Umbilical cord (tissue), 2 donors: Measurements from ENCODE around the gene NUDT16L1. TPM values are rescaled to one million over a fixed set of nuclear protein-coding genes. Genes with fewer than 3 reads are reported as not detected.
A peak's percentile ranks its signal among the peaks of the same experiment; 100 is the strongest.

Source experiments
- DNase-seq: peaks from one replicate; pipeline ENCODE4 v3.0.0-alpha.2; 2015; ENCODE audit warnings: low spot score
- total RNA-seq: library from RNA; depleted of rRNA; stranded (reverse); fragments of >200 nt; gene quantifications from one replicate; pipeline ENCODE4 v1.2.3, GENCODE V29; 2014; ENCODE audit warnings: low replicate concordance; ENCODE audit not compliant: insufficient read depth

NUDT16L1 gene
- total RNA-seq, 1 donor from 2014 or later, result 15.9 TPM

DNA sequence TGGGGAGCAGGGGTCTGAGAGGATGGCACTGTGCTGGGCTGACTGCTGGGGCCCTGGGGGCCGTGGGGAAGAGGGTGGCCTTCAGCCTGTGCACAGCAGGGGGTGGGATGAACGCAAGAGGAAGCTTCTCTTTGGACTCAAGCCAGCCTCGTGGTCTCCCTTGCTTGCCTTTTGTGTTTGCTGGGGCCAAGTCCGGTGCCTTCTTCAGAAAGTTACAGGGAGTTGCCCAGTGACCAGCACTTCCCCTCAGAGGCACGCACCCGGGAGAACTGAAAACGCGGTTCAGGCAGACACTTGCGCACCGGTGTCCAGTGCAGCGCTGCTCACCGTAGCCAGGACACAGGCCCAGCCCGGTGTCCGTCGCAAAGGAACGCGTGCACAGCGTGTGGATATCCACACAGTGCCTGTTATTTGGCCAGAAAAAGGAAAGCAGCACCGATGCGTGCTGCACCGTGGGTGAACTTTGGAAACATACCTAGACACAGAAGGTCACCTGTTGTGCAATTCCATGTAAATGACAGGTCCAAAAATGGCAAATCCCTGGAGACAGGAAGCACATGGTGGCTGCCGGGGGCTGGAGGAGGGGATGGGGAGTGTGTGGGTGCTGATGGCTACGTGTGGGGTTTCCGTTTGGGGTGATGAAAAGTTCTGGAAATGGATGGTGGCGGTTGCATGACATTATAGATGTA lies 29.4 kb upstream of the NUDT16L1 start:
- DNase-seq, result peak; percentile 57

DNA sequence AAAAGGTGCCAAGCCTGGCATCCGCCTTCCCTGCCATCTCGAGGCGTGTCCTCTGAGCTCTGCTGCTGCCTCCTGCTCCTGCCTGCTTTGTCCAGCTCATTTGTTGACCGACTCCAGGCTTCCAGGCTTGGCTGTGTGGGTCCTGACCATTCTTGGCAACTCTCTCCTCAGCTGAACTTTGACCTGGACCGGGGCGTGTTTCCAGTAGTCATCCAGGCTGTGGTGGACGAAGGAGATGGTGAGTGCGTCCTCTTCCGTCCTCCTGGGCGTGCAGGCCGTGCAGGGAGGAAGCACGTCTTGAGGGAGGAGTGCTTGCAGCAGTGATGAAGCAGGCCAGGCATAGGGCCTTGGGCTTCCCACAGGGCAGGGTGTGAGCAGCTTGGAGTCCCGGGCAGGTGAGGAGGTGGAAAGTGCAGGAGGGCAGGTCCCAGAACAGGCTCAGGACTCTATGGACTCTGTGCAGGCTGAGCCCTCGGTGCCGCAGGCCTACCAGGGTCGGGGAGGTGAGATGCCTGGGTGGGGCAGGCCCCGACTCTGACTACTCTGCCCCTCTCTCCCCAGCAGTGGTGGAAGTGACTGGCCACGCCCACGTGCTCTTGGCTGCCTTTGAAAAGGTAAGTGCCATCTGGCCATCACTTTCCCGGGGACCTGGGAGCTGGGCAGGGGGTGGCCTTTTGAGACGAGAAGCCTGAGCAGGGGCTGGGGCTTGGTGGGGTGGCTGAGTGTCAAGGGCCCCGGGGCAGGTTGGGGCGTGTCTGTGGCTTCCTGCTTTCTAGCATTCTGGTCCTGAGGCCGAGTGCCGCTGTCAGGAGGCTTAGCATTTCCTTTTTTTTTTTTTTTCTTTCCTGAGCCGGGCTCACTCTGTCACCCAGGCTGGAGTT lies 28.6 kb upstream of the NUDT16L1 start:
- DNase-seq, result no peak

DNA sequence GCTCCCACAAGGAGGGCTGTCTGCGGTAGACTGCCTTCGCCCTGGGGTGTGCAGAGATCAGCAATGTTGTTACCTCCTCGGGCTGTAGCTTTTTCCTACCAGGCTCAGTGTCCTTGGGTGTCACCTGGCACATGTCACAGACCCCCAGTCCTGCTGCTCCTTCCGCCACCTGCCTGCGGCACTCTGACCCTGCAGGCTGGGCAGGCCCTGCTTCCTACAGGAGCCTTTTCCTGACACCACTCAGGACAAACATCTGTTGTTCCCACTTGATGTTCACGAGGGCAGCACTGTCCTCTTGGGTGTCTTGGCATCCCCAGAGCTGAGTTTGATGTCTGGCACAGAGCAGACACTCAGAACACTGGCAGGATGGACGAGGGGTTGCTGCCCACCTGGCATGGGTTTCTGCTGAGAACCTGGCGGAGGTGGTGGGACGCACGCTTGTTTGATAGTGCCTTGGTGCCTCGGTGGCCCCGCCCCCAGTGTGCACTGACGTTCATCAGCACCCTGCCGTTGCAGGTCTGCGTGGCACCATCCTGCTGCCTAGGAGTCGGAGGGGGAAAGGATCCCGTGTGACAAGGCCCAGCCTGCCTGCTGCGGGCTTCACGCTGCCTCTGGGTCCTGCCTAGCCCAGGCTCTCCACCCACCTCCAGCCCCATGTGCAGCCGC lies 26.7 kb upstream of the NUDT16L1 start:
- no peak for DNase-seq

DNA sequence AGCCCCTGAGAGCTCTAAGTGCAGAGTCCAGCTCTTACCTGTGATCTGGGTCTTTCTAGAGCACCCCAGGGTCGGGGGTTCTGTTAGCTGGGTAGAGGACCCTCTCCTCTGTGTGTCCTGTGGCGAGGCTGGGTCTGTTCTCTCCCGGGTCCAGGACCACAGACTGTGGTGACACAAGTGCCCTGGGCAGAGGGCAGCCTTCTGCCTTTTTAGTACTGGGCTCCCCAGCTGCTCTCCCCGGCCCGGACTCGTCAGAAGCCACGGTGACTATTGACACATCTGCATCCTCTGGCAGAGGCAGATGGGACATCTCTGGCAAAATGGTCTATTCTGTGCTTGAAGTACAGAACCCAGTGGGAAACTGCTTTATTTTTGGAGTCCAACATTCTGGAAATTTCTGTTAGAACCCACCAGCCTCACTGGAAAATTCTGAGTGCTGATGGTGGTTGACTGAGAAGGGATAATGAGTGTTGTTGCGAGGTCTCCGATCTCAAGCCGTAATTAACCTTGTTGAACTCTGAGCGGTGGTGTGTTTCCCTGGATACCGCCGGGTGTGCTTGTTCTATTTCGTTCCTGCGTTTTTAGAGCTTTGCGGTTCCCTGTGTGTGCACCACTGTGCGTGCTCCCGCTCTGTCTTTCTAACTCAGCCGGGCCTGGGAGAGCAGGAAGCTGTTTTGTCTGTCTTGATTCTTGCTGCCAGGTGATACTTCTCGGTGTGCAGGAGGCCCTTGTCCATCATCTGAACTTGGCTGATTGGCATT lies 26.0 kb upstream of the NUDT16L1 start:
- DNase-seq, result no peak

DNA sequence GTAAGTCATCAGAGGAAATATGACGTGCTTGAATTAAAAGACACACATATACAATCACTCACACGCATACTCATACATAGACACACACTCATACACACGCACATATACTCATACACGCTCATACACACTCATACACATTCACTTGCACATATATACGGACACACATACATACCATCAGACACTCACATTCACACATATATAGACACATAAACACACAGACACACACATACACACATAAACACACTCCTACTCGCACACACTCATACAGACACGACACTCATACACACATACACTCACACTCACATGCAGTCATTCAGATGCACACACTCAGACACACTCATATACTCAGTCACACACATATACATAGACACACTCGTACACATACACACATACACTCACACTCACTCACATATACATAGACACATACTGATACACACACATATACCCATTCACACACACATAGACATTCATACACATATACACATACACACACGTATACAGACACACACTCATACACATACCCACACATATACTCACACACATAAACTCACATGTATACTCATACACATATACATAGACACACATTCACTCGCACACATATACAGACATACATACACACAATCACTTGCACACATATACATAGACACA lies 24.9 kb upstream of the NUDT16L1 start:
- DNase-seq, result no peak

DNA sequence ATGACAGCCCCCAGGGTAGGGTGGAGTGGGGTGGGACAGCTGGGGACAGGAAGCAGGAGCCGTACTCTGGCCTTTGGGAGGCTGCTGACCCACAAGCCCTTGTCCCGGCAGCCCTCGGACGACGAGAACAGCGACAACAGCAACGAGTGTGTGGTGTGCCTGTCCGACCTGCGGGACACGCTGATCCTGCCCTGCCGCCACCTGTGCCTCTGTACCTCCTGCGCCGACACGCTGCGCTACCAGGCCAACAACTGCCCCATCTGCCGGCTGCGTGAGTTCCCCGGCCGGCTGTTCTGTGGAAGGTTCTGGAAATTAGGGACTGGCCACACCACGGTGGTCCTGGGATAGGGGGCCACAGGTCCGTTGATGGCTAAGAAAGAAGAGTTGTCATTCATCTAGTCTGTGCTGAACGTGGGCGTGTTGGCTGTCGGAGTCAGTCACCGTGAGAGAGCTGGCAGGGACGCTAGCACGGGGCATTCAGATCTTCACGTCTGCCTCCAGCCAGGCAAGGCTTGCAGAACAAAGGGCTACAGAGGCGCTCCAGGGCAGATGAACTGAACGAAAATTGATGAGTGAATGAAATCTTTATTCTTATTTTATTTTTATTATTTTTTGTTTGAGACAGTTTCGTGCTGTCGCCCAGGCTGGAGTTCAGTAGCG lies 19.8 kb upstream of the NUDT16L1 start:
- DNase-seq, result no peak

DNA sequence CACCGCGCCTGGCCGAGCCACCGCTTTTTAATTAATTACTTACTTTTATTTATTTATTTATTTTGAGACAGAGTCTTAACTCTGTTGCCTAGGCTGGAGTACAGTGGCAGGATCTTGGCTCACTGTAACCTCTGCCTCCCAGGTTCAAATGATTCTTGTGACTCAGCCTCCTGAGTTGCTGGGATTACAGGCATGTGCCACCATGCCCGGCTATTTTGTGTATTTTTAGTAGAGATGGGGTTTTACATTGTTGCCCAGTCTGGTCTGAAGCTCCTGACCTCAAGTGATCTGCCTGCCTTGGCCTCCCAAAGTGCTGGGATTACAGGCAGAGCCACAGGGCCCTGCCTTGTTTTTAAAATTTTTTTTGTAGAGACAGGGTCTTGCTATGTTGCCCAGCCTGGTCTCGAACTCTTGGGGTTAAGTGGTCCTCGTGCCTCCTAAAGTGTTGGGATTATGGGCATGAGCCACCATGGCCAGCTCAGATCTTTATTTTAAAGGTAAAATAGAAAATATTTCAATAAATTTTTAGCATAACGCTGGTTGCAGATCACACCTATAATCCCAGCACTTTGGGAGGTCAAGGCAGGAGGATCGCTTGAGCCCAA lies 18.3 kb upstream of the NUDT16L1 start:
- DNase-seq, result no peak

DNA sequence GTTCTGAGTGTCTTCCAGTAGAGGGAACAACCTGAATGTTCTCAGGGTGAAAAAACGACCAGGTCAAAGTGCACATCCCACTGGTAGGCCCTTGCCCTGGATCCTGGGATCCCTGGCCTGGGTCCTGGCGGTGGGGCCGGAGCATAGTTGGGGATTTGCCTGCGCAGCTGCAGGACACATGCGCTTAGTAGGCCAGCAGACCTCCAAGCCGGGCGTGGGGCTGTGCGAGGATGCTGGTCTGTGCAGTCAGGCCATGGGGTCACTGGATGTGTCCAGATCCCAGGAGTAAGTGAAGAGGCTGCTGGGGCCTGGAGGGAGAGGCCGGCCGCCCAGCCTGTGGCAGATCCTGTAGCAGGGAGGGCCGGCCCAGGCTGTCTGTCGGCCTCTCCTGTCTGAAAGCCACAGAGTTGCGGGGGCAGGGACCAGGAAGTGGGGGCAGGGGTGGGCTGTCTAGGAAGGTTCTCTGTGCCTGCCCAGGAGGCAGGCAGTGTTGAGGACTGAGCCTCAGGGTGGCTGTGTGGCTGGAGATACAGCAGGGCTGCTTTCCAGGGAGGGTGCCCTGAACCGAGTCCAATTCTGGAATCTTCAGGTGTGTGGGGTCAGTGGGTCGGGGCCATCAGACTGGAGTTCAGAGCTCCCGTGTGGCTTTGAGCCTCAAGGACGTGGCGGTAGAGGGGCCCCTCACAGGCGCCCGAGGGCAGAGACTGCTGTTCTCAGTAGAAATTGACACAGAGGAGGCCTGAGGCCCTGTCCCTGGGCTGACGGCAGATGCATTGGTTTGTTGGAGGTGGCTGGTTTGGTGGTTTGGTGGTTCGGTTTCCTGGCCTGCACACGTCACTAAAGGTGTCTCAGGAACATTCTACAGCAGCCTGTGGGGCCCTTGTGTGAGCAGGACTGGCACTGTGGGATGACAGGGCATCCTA lies 17.2 kb upstream of the NUDT16L1 start:
- DNase-seq, result no peak

DNA sequence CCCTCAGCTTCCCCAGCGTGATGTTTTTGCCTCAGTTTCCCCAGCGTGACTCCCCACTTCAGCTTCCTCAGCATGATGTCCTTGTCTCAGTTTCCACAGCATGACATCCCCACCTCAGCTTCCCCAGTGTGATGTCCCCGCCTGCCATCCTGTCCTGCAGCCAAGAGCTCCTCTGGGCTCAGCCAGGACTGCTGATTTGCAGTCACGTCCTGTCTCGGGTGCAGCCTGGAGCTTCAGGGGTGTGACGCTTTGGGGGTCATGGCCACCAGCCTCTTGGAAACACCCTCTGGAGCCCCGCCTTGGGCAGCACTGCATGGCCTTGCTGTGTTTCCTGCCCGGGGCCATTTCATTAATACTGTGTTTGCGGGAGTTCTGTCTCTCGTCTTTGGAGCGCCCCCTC lies 16.5 kb upstream of the NUDT16L1 start:
- DNase-seq, result no peak

DNA sequence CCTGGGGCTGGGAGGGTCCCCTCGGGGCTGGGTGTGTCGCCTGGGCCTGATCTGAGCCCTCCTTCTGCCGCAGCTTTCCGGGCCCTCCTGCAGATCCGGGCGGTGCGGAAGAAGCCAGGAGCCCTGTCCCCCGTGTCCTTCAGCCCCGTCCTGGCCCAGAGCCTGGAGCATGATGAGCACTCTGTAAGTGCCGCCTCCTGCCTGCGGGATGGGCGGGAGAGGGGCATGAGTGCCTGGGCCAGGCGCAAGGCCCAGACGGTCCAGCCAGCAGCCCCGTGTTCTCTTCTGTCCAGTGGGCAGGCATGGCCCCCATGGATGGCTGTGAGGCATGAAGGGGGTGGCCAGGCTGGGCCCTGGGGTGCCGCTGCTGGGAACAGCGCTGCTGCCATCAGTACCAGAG lies 16.0 kb upstream of the NUDT16L1 start:
- DNase-seq, result no peak

DNA sequence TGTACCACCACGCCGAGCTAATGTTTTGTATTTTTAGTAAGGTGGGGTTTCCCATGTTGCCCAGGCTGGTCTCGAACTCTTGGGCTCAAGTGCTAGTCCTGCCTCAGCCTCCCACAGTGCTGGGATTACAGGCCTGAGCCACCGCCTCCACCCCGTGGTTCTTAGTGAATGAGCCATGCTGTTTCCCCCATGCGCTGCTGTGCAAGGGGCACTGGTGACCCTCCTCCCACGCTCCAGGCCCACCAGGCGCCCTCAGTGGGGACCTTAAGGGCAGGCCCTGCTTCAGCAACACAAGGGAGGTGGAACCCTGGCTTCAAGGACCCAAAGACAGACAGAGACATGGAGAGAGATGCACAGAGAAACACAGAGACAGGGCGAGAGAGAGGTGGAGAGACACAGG lies 15.4 kb upstream of the NUDT16L1 start:
- DNase-seq, result no peak

DNA sequence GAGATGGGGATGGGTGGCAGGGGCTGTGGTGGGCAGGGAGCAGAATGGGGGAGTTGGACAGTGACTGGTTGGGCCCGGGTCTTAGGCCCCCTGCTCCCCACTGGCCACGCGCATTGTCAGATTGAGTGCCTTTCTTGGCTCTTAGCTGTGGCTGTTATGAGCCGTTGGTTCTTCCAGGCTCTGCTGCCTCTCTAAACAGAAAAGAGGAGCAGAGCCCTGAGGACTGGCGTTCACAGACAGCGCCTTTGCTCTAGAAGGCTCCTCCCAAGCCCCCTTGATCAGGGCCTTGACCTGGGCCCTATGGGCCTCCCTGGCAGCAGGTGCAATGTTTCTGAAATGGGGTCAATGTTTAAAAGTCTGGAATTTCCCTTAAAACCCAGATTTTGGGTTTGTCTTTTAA lies 14.8 kb upstream of the NUDT16L1 start:
- DNase-seq, result no peak

DNA sequence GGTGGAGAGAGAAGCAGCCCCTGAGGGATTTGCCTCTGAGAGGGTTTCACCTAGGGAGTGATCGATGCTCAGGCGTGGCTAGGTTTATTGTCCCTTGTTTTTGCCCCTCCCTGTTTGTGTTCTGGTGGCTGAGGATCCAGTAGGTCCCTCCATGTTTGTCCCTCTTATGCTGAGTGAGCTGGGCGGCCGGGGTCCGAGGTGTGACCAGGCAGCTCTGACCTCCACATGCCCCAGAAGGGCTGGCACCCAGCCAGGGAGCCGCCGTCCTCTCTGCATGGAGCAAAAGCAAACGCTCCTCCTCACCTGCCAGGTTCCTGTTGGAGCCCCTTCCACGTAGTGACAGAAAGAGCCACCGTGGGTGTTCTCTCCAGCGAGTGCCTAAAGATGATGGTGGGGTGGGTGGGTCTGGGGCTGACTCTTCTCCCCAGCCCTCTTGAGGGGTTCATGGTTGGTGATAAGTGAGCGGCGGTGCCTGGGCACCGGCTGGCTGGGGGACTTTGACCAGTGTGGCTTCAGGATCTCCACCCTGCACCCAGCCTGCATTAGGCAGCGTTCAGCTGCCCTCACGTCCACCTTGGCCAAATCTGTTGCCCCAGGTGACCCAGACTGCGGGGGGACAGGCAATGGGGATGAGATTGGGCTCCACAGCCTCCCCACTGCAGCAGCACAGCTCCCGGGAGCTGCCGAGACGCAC lies 14.1 kb upstream of the NUDT16L1 start:
- no peak for DNase-seq

DNA sequence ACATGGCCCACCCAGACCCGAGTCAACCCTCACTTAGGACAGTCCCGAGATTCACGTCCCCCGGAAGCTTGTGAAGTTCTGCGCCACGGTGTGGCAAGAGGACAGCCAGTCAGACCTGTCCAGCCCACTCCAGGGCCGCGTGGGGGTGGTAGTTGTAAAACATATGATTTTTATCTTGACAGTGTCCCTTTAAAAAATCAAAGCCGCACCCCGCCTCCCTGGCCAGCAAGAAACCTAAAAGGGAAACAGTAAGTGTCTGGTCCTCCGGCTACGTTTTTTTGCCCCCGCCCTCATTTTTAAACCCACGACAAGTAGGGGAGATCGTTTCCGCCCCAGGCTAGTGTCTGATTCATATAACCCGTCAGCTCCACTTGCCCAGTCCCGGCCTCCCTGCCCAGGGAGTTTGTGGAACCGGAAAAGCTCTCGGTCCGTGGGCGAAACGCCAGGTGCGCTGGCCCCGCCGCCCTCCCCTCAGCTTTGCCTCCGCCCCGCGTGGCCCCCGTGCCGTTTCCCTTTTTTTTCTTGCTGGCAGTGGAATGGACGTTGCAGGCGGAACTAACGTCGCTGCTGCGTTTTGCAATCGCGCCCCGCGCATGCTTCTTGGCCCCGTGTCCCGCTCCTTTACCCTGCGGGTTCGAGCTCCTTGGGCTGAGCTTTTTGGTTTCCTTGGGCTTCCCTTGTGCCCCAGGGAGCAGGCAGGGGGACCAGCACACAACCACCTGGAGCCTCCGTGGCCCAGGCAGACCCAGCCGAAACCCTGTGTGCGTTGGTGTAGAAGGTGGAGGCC lies 13.3 kb upstream of the NUDT16L1 start:
- DNase-seq, result peak; percentile 45

DNA sequence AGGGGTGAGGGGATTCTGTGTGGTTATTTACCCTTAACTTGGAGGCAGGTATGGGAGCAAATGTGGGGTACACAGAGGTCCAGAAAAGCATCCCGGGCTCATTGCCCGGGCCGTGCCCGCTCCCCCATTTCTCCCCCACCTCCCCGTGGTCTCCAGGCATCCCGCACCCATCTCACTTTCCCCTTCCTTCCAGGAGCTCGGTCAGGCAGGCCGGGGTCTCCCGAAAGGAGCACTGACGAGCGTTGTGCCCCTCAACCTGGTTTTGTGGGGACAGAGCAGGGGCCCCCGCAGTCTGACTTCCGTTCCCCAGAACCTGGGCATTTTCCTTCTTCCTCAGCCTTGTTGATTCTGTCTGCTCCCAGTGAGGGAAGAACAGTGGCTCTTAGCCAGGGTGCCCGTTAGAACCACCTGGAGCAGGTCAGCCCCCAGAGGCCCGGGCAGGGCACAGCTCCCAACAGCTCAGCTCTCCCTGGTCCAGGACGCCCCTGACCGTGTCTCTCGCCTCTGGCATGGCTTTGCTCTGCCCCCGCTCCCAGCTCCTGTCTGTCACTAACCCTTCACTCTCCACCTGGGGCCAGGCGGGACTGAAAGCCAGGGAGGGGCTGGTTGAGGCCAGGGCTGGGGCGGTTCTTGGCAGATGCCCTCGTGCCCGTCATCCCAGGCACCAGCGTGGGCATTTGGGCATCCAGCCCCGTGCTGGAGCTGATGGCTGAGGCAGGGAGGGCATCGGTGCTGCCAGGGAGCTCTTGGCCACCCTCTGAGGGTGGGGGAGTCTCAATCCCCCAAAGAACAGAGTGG lies 12.5 kb upstream of the NUDT16L1 start:
- no peak for DNase-seq

DNA sequence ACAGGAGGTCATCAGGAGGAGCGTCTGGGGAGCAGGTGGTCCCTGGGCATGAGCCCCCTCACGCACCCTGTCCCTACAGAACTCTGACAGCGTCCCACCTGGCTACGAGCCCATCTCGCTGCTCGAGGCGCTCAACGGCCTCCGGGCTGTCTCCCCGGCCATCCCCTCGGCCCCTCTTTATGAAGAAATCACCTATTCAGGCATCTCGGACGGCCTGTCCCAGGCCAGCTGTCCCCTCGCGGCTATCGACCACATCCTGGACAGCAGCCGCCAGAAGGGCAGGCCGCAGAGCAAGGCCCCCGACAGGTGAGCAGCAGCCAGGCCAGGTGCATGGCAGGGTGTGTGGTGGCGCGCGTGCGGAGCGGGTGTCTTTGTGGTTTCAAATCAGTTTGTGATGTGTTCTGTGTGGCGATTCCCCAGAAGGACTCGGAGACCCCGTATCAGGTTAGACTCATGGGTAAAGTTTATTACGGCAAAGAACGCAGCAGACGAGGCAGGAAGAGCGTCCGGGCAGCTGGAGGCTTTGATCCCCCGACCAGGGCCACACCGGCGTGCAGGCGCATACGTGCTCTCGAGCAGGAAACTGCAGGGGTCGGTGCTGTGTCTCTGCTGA lies 11.8 kb upstream of the NUDT16L1 start:
- DNase-seq, result no peak
